ENCODE results near the gene R3HDM2. TPM values are rescaled to one million over a fixed set of nuclear protein-coding genes. Genes with fewer than 3 reads are reported as not detected.

Gene R3HDM2
- total and polyA plus RNA-seq, 4 donors, result 7.4 to 28.9 (median 15.1) TPM

- Histone ChIP-seq H3K4me3 (ENCODE audit: low read depth in 1 of 3, low read length in 3 of 3) (no peak overlapping the region), H3K36me3 (ENCODE audit: control insufficient read depth in 4 of 4, insufficient read depth in 3 of 4, low read depth in 1 of 4, low read length in 3 of 4) (peaks cover 0 to 9% (median 3%) of the 10 kb centered on the region in 4 donors), H3K27ac (ENCODE audit: low read depth in 1 of 2, low read length in 2 of 2) (no peak overlapping the region), H3K9ac (ENCODE audit: low read depth in 1 of 2, low read length in 2 of 2) (no peak overlapping the region), H3K9me3 (ENCODE audit: control insufficient read depth in 4 of 4, low read length in 3 of 4) (no peaks in the 10 kb centered on the region), H3K27me3 (ENCODE audit: control insufficient read depth in 4 of 4, insufficient read depth in 4 of 4, low read length in 3 of 4) (no peaks in the 10 kb centered on the region), H3K4me1 (ENCODE audit: control insufficient read depth in 4 of 4, insufficient read depth in 4 of 4, low read length in 3 of 4) (no peaks in the 10 kb centered on the region)
- DNase-seq (ENCODE audit: low spot score), result no peak
- TF ChIP-seq MAX (IDR thresholded peaks at IDR 0.05), result no peak
- WGBS, result 95% methylated on average over 3 of the region's 3 CpGs
Observed at GRCh38 chr12:57352166-57352565, 78.7 kb downstream of the R3HDM2 start.

GRCh38 chr12:57347284-57347683 is 83.6 kb downstream of the R3HDM2 start:
- H3K9ac ChIP-seq (ENCODE audit: low read depth in 1 of 2, low read length in 2 of 2), result no peak overlapping the region
- no peak overlapping the region for H3K4me3 ChIP-seq (ENCODE audit: low read depth in 1 of 3, low read length in 3 of 3)
- H3K36me3 ChIP-seq (ENCODE audit: control insufficient read depth in 4 of 4, insufficient read depth in 3 of 4, low read depth in 1 of 4, low read length in 3 of 4), result peaks cover 0 to 7% (median 4%) of the 10 kb centered on the region in 4 donors
- TF ChIP-seq RXRA (IDR thresholded peaks at IDR 0.05), result no peak
- no peak for TF ChIP-seq SP1 (IDR thresholded peaks at IDR 0.05)
- no peak for TF ChIP-seq GABPA (IDR thresholded peaks at IDR 0.05 in 1 of 2, conservative IDR thresholded peaks at IDR 0.05 in 1 of 2)
- TF ChIP-seq REST (IDR thresholded peaks at IDR 0.05), result no peak
- no peak for TF ChIP-seq ZBTB33 (IDR thresholded peaks at IDR 0.05)
- no peak for TF ChIP-seq TAF1 (conservative IDR thresholded peaks at IDR 0.05)
- TF ChIP-seq ATF3 (IDR thresholded peaks at IDR 0.05), result no peak
- no peak for TF ChIP-seq YY1 (IDR thresholded peaks at IDR 0.05)
- no peak for TF ChIP-seq NR2F2 (IDR thresholded peaks at IDR 0.05)
- no peak for TF ChIP-seq CTCF (IDR thresholded peaks at IDR 0.05; ENCODE audit: low read depth, low read length, missing input control)
- TF ChIP-seq HNF4G (IDR thresholded peaks at IDR 0.05), result no peak
- TF ChIP-seq FOXA1 (IDR thresholded peaks at IDR 0.05), result no peak
- no peak for TF ChIP-seq FOXA2 (IDR thresholded peaks at IDR 0.05)
- no peak for TF ChIP-seq MAX (IDR thresholded peaks at IDR 0.05)
- no peak for TF ChIP-seq HNF4A (conservative IDR thresholded peaks at IDR 0.05)
- no peak for TF ChIP-seq RAD21 (IDR thresholded peaks at IDR 0.05)
- no peak for TF ChIP-seq JUND (IDR thresholded peaks at IDR 0.05)
- no peak overlapping the region for H3K27ac ChIP-seq (ENCODE audit: low read depth in 1 of 2, low read length in 2 of 2)
- no peaks in the 10 kb centered on the region for H3K27me3 ChIP-seq (ENCODE audit: control insufficient read depth in 4 of 4, insufficient read depth in 4 of 4, low read length in 3 of 4)
- no peak for DNase-seq (ENCODE audit: low spot score)
- H3K9me3 ChIP-seq (ENCODE audit: control insufficient read depth in 4 of 4, low read length in 3 of 4), result no peaks in the 10 kb centered on the region
- H3K4me1 ChIP-seq (ENCODE audit: control insufficient read depth in 4 of 4, insufficient read depth in 4 of 4, low read length in 3 of 4), result peaks cover 0 to 1% (median 0%) of the 10 kb centered on the region in 4 donors

Measured in liver (tissue), 9 donors.